ENCODE measurements around the gene CRTAC1. TPM values are rescaled to one million over a fixed set of nuclear protein-coding genes. Genes with fewer than 3 reads are reported as not detected.
"Not testable (repeated sequence)": the region's sequence is repeated elsewhere in the genome, so short reads cannot be mapped to it uniquely, and the experiment has no call there.

CRTAC1 gene
- total RNA-seq, 1 donor from 2014 or later: 0.63 TPM

- no peak for DNase-seq (ENCODE audit: low spot score in 2 of 2, unreplicated experiment in 2 of 2)
- H3K27me3 Mint-ChIP-seq (ENCODE audit: low read depth): peaks cover 56% of the 10 kb centered on the region
- TF ChIP-seq CTCF (IDR thresholded peaks at IDR 0.05; ENCODE audit: unreplicated experiment): no peak
- H3K27ac Mint-ChIP-seq: no peak overlapping the region
- H3K4me3 Mint-ChIP-seq: peak overlapping the region; percentile 55
- H3K4me1 Mint-ChIP-seq: peaks cover 4% of the 10 kb centered on the region
- no peaks in the 10 kb centered on the region for H3K36me3 Mint-ChIP-seq
- H3K9me3 Mint-ChIP-seq: no peaks in the 10 kb centered on the region
Measured at GRCh38 chr10:97849103-97849686, 181.2 kb downstream of the CRTAC1 start.

- no peak for TF ChIP-seq CTCF (IDR thresholded peaks at IDR 0.05; ENCODE audit: unreplicated experiment)
- no peak overlapping the region for H3K27ac Mint-ChIP-seq
- H3K4me3 Mint-ChIP-seq: no peak overlapping the region
- peaks cover 30% of the 10 kb centered on the region for H3K27me3 Mint-ChIP-seq (ENCODE audit: low read depth)
- H3K4me1 Mint-ChIP-seq: peaks cover 4% of the 10 kb centered on the region
- no peaks in the 10 kb centered on the region for H3K36me3 Mint-ChIP-seq
- DNase-seq (ENCODE audit: low spot score in 2 of 2, unreplicated experiment in 2 of 2): no peak
- no peaks in the 10 kb centered on the region for H3K9me3 Mint-ChIP-seq
Measured at GRCh38 chr10:97844678-97845077, 185.7 kb downstream of the CRTAC1 start.

GRCh38 chr10:97843972-97844371, 186.4 kb downstream of the CRTAC1 start:
- H3K4me1 Mint-ChIP-seq, H3K27ac Mint-ChIP-seq: not testable (repeated sequence)

GRCh38 chr10:97843281-97843671, 187.1 kb downstream of the CRTAC1 start:
- Mint-ChIP-seq H3K27ac (no peak overlapping the region), H3K36me3 (no peaks in the 10 kb centered on the region), H3K27me3 (ENCODE audit: low read depth) (peaks cover 26% of the 10 kb centered on the region), H3K4me1 (no peaks in the 10 kb centered on the region), H3K9me3 (no peaks in the 10 kb centered on the region), H3K4me3 (no peak overlapping the region)
- no peak for TF ChIP-seq CTCF (IDR thresholded peaks at IDR 0.05; ENCODE audit: unreplicated experiment)
- no peak for DNase-seq (ENCODE audit: low spot score in 2 of 2, unreplicated experiment in 2 of 2)

More at GRCh38 chr10:97843972-97844371, 186.4 kb downstream of the CRTAC1 start:
- not testable (repeated sequence) for H3K9me3 Mint-ChIP-seq; H3K36me3 Mint-ChIP-seq; DNase-seq (ENCODE audit: low spot score in 2 of 2, unreplicated experiment in 2 of 2); H3K4me3 Mint-ChIP-seq
- peaks cover 28% of the 10 kb centered on the region for H3K27me3 Mint-ChIP-seq (ENCODE audit: low read depth)

- no peak for TF ChIP-seq CTCF (IDR thresholded peaks at IDR 0.05; ENCODE audit: unreplicated experiment)
- no peaks in the 10 kb centered on the region for H3K4me1 Mint-ChIP-seq
- no peak overlapping the region for H3K4me3 Mint-ChIP-seq
- no peak overlapping the region for H3K27ac Mint-ChIP-seq
- DNase-seq (ENCODE audit: low spot score in 2 of 2, unreplicated experiment in 2 of 2): no peak
- no peaks in the 10 kb centered on the region for H3K9me3 Mint-ChIP-seq
- peaks cover 22% of the 10 kb centered on the region for H3K27me3 Mint-ChIP-seq (ENCODE audit: low read depth)
- no peaks in the 10 kb centered on the region for H3K36me3 Mint-ChIP-seq
Measured at GRCh38 chr10:97842656-97843280, 187.7 kb downstream of the CRTAC1 start.

- DNase-seq (ENCODE audit: low spot score in 2 of 2, unreplicated experiment in 2 of 2); H3K27ac Mint-ChIP-seq; H3K36me3 Mint-ChIP-seq; H3K4me3 Mint-ChIP-seq; H3K4me1 Mint-ChIP-seq; H3K9me3 Mint-ChIP-seq: not testable (repeated sequence)
- peaks cover 22% of the 10 kb centered on the region for H3K27me3 Mint-ChIP-seq (ENCODE audit: low read depth)
Measured at GRCh38 chr10:97842114-97842513, 188.3 kb downstream of the CRTAC1 start.

- H3K9me3 Mint-ChIP-seq; DNase-seq (ENCODE audit: low spot score in 2 of 2, unreplicated experiment in 2 of 2); H3K36me3 Mint-ChIP-seq; H3K27ac Mint-ChIP-seq; H3K4me1 Mint-ChIP-seq; H3K4me3 Mint-ChIP-seq: not testable (repeated sequence)
- H3K27me3 Mint-ChIP-seq (ENCODE audit: low read depth): peaks cover 30% of the 10 kb centered on the region
Measured at GRCh38 chr10:97841166-97841565, 189.3 kb downstream of the CRTAC1 start.
